GM18861 (cell line): Measurements from ENCODE around the gene ROPN1B.

Source experiments
- ATAC-seq: cut with Tn5 transposase; IDR thresholded peaks from one replicate; pipeline ENCODE4 v1.9.1; 2021; ENCODE audit not compliant: unreplicated experiment

Gene ROPN1B

DNA sequence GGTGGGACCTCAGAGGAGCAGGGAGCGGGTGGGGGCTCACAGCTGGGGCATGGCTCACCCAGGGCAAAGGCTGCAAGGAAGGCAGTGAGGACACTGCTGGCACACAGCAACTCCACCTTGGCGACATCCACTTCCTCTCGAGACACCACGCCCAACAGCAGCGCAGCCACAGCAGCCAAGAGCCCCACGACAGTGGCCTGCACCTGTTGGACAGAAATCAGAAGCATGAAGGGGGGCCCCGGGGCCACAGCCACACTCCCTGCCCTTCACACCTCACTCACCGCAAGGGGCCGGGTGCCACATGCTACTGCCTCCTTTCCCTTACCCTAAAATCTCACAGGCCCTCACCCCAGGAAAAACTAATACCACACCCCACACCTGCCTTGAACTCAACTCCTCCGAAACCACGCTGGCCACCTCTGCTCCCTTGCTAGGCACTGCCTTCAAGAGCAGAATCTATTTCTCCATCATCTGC lies 57.3 kb downstream of the ROPN1B start:
- ATAC-seq: no peak

DNA sequence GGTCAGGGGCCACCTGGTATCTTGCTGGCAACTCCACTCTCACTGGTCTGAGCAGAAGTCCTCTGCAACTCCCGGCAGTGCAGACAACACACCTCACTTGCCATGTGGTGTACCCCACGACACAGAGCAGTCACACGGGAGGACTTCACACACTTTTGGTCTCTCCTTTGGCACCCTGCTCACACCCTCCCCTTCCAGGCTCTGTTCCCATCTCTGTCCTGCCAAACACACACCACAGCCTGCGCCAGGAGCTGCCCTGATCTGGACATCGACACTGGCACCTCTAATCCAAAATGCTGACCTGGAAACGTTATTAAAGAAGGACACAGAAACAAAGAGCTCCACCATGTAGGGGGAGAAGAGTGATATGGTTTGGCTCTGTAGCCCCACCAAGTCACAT lies 57.8 kb downstream of the ROPN1B start:
- no peak for ATAC-seq

DNA sequence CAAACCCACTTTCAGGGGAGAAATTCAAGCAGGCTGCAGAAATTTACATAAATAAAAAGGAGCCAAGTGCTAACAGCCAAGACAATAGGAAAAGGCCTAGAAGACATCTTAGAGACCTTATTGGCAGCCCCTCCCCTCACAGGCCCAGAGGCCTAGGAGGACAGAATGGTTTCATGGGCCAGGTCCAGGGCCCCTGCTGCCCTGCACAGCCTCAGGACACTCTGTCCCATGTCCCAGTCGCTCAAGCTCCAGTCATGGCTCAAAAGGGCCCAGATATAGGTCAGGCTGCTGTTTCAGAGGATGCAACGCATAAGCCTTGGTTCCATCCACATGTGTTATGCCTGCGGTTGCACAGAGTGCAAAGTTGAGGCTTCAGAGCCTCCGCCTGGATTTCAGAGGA lies 59.1 kb downstream of the ROPN1B start:
- no peak for ATAC-seq

DNA sequence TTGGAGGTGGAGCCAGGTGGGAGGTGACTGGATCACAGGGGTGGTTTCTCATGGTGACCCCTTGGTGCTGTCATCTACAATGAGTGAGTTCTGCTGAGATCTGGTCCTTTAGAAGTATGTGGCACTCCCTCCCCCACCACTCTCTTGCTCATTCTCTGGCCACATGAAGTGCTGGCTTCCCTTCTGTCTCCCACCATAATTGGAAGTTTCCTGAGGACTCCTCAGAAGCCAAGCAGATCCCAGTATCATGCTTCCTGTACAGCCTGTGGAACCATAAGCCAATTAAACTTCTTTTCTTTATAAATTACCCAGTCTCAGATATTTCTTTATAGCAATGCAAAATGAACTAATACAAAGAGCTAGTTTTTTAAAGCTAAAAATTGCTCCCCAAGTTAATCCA lies 60.3 kb downstream of the ROPN1B start:
- no peak for ATAC-seq

DNA sequence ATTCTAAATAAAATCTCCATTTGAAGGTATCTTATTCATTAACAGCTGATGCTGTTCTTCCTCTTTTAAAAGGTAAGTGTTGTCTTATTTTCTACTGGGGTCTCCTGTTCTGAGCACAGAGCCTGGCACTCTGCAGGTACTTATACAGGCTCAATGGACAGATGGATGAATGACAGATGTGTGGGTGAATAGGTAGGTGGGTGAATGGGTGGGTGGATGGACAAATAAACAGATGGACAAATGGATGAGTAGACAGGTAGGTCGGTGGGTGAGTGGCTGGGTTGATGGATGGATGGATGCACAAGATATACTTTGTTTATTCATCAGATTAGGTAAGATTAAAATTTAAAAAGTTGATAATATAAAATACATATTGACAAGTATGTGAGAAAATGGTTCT lies 61.5 kb downstream of the ROPN1B start:
- ATAC-seq: no peak

DNA sequence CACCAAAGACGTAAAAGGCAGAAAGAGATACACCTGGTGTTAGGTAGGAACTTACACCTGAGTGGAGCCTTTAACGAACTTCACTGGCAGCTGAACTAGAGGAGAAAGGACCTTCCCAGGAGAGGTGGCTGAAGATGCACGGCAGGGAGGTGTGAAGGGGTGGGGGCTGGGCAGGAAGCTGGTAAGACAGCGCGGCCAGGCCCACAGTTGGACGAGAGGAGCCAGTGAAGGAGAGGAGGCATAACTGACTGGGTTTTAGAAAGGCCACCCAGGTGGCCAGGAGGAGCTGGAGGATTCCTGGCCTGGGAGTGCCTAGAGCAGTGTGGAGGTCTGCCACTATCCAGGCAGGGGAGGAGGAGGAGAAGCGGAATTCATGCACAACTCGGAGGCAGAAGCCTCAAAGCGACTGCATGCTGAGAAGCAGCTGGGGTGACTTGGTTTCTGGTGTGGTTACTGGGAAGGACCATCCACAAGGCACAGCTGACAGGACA lies 63.0 kb downstream of the ROPN1B start:
- no peak for ATAC-seq
